SIG-M5 (cell line): ENCODE data around the gene RASD2.

Source experiments
- DNase-seq: peaks from one replicate; lab custom pipeline; 2025; lab: John Stamatoyannopoulos, UW

Gene RASD2

GRCh38 chr22:35582861-35583670 lies 42.4 kb downstream of the RASD2 start:
- no peak for DNase-seq

- no peak for DNase-seq
Observed at GRCh38 chr22:35586771-35587170, 46.1 kb downstream of the RASD2 start.

- no peak for DNase-seq
Observed at GRCh38 chr22:35587447-35587870, 46.8 kb downstream of the RASD2 start.

GRCh38 chr22:35587896-35588295 lies 47.3 kb downstream of the RASD2 start:
- no peak for DNase-seq

GRCh38 chr22:35589071-35589755 lies 48.6 kb downstream of the RASD2 start:
- no peak for DNase-seq

GRCh38 chr22:35589756-35590093 lies 49.1 kb downstream of the RASD2 start:
- no peak for DNase-seq

- DNase-seq: no peak
Observed at GRCh38 chr22:35590634-35591295, 50.1 kb downstream of the RASD2 start.

GRCh38 chr22:35591714-35592417 lies 51.2 kb downstream of the RASD2 start:
- DNase-seq: no peak

GRCh38 chr22:35592418-35592967 lies 51.9 kb downstream of the RASD2 start:
- no peak for DNase-seq

GRCh38 chr22:35593071-35593890 lies 52.6 kb downstream of the RASD2 start:
- DNase-seq: no peak

GRCh38 chr22:35593891-35594470 lies 53.4 kb downstream of the RASD2 start:
- no peak for DNase-seq

- DNase-seq: no peak
Observed at GRCh38 chr22:35594686-35595085, 54.1 kb downstream of the RASD2 start.

GRCh38 chr22:35596821-35597220 lies 56.2 kb downstream of the RASD2 start:
- DNase-seq: no peak

GRCh38 chr22:35597692-35598395 lies 57.2 kb downstream of the RASD2 start:
- no peak for DNase-seq

- no peak for DNase-seq
Observed at GRCh38 chr22:35598396-35598710, 57.7 kb downstream of the RASD2 start.

GRCh38 chr22:35599364-35599763 lies 58.7 kb downstream of the RASD2 start:
- DNase-seq: no peak

- no peak for DNase-seq
Observed at GRCh38 chr22:35600476-35600875, 59.8 kb downstream of the RASD2 start.

GRCh38 chr22:35601013-35601580 lies 60.5 kb downstream of the RASD2 start:
- DNase-seq: no peak

GRCh38 chr22:35601743-35602615 lies 61.3 kb downstream of the RASD2 start:
- DNase-seq: peak; percentile 46
